H9 (cell line): Measurements from ENCODE around the gene BLACAT1. TPM values are rescaled to one million over a fixed set of nuclear protein-coding genes. Genes with fewer than 3 reads are reported as not detected.

Experiments
- DNase-seq: peaks from one replicate; pipeline ENCODE4 v3.0.0-alpha.2; 2017
- H2AFZ ChIP-seq: one replicate; pipeline ENCODE4 v1.6.1; 2013; ENCODE audit warnings: mild to moderate bottlenecking, low read length, control low read depth, moderate library complexity
- H2AK5ac ChIP-seq: 2 replicates; pipeline ENCODE4 v1.6.1; 2013; ENCODE audit warnings: low read length, control low read depth, mixed read lengths; ENCODE audit not compliant: insufficient read length
- H2BK120ac ChIP-seq: one replicate; pipeline ENCODE4 v1.6.1; 2013; ENCODE audit warnings: low read depth, mild to moderate bottlenecking, low read length, control low read depth, inconsistent platforms; ENCODE audit not compliant: poor library complexity, severe bottlenecking
- H2BK12ac ChIP-seq: 2 replicates; pipeline ENCODE4 v1.6.1; 2013; ENCODE audit warnings: low read length, control low read depth, mixed read lengths, low read depth; ENCODE audit not compliant: insufficient read length
- H2BK15ac ChIP-seq: 2 replicates; pipeline ENCODE4 v1.6.1; 2013; ENCODE audit warnings: low read depth, low read length, control low read depth
- H2BK20ac ChIP-seq: one replicate; pipeline ENCODE4 v1.6.1; 2013; ENCODE audit warnings: low read depth, mild to moderate bottlenecking, low read length, control low read depth, inconsistent platforms; ENCODE audit not compliant: poor library complexity, severe bottlenecking
- H2BK5ac ChIP-seq: 2 replicates; pipeline ENCODE4 v1.6.1; 2013; ENCODE audit warnings: low read length, control low read depth, mixed read lengths; ENCODE audit not compliant: insufficient read length
- H3K14ac ChIP-seq: 2 replicates; pipeline ENCODE4 v1.6.1; 2013; ENCODE audit warnings: low read length, control low read depth; ENCODE audit not compliant: insufficient read depth
- H3K18ac ChIP-seq: 2 replicates; pipeline ENCODE4 v1.6.1; 2013; ENCODE audit warnings: low read depth, mild to moderate bottlenecking, mixed read lengths, low read length, control low read depth; ENCODE audit not compliant: insufficient read length
- H3K23ac ChIP-seq: 2 replicates; pipeline ENCODE4 v1.6.1; 2013; ENCODE audit warnings: low read length, control low read depth, mixed read lengths, low read depth; ENCODE audit not compliant: insufficient read length
- H3K23me2 ChIP-seq: 2 replicates; pipeline ENCODE4 v1.6.1; 2013; ENCODE audit warnings: low read depth, mild to moderate bottlenecking, mixed read lengths, low read length, control low read depth; ENCODE audit not compliant: insufficient read length, poor library complexity, severe bottlenecking
- H3K27ac ChIP-seq: 2 replicates; pipeline ENCODE4 v1.5.1; 2013; ENCODE audit warnings: low read length, control low read depth, mixed read lengths, low read depth; ENCODE audit not compliant: insufficient read length
- H3K27me3 ChIP-seq: 2 replicates; pipeline ENCODE4 v1.6.1; 2013; ENCODE audit warnings: low read length, control low read depth, inconsistent platforms; ENCODE audit not compliant: insufficient read depth
- H3K4ac ChIP-seq: 2 replicates; pipeline ENCODE4 v1.6.1; 2013; ENCODE audit warnings: low read depth, mild to moderate bottlenecking, control low read depth, inconsistent platforms, low read length, moderate library complexity
- H3K4me1 ChIP-seq: 2 replicates; pipeline ENCODE4 v1.6.1; 2013; ENCODE audit warnings: low read length, control low read depth, inconsistent platforms; ENCODE audit not compliant: insufficient read depth
- H3K4me2 ChIP-seq: 2 replicates; pipeline ENCODE4 v1.6.1; 2013; ENCODE audit warnings: low read length, control low read depth, mixed read lengths; ENCODE audit not compliant: insufficient read length, insufficient read depth
- H3K56ac ChIP-seq: 2 replicates; pipeline ENCODE4 v1.6.1; 2013; ENCODE audit warnings: low read depth, mild to moderate bottlenecking, mixed read lengths, low read length, control low read depth; ENCODE audit not compliant: insufficient read length
- H3K79me1 ChIP-seq: 2 replicates; pipeline ENCODE4 v1.6.1; 2013; ENCODE audit warnings: low read depth, mild to moderate bottlenecking, moderate library complexity, low read length, control low read depth, inconsistent platforms; ENCODE audit not compliant: insufficient read depth, poor library complexity, severe bottlenecking
- H3K79me2 ChIP-seq: 2 replicates; pipeline ENCODE4 v1.6.1; 2013; ENCODE audit warnings: low read length, control low read depth, inconsistent platforms; ENCODE audit not compliant: insufficient read depth
- H3K9ac ChIP-seq: 2 replicates; pipeline ENCODE4 v1.6.1; 2013; ENCODE audit warnings: low read length, control low read depth, mixed read lengths; ENCODE audit not compliant: insufficient read length; ENCODE audit errors: extremely low read depth
- H3K9me3 ChIP-seq: one replicate; pipeline ENCODE4 v1.6.1; 2013; ENCODE audit warnings: low read depth, low read length, inconsistent platforms; ENCODE audit not compliant: control insufficient read depth
- H3T11ph ChIP-seq: one replicate; pipeline ENCODE4 v1.6.1; 2013; ENCODE audit warnings: mild to moderate bottlenecking, low read length, control low read depth, inconsistent platforms
- H4K20me1 ChIP-seq: one replicate; pipeline ENCODE4 v1.6.1; 2013; ENCODE audit not compliant: control insufficient read depth, insufficient read length, insufficient read depth
- H4K5ac ChIP-seq: 2 replicates; pipeline ENCODE4 v1.6.1; 2013; ENCODE audit warnings: low read depth, mild to moderate bottlenecking, mixed read lengths, low read length, control low read depth; ENCODE audit not compliant: insufficient read length
- H4K8ac ChIP-seq: replicated peaks from 2 replicates; pipeline ENCODE4 v1.6.1; 2013; ENCODE audit warnings: low read length, control low read depth, mixed read lengths, low read depth; ENCODE audit not compliant: insufficient read length
- H4K91ac ChIP-seq: 2 replicates; pipeline ENCODE4 v1.6.1; 2013; ENCODE audit warnings: low read depth, mild to moderate bottlenecking, moderate library complexity, mixed read lengths, low read length, control low read depth; ENCODE audit not compliant: insufficient read length
- H3K27ac Mint-ChIP-seq, 3 experiments: 2 replicates in 2 of 3; 3 replicates in 1 of 3; pipeline ENCODE4 v1.8.0; 2020 to 2021; ENCODE audit warnings: mixed read lengths in 3 of 3, mild to moderate bottlenecking in 1 of 3, moderate library complexity in 1 of 3
- H3K27me3 Mint-ChIP-seq: 2 replicates; pipeline ENCODE4 v1.8.0; 2021; ENCODE audit warnings: low read depth, mild to moderate bottlenecking, moderate library complexity, mixed read lengths
- H3K36me3 Mint-ChIP-seq, 3 experiments: 2 replicates in 2 of 3; 3 replicates in 1 of 3; pipeline ENCODE4 v1.8.0; 2020 to 2021; ENCODE audit warnings: low read depth in 3 of 3, mixed read lengths in 3 of 3; ENCODE audit not compliant: insufficient read depth in 1 of 3
- H3K4me1 Mint-ChIP-seq, 2 experiments: 2 replicates each; pipeline ENCODE4 v1.8.0; 2020; ENCODE audit warnings: mixed read lengths in 2 of 2
- H3K4me3 Mint-ChIP-seq, 2 experiments: 2 replicates in 1 of 2; 3 replicates in 1 of 2; pipeline ENCODE4 v1.8.0; 2020 to 2021; ENCODE audit warnings: mild to moderate bottlenecking in 2 of 2, mixed read lengths in 2 of 2, moderate library complexity in 1 of 2
- H3K9me3 Mint-ChIP-seq, 2 experiments: 2 replicates in 1 of 2; 3 replicates in 1 of 2; pipeline ENCODE4 v1.8.0; 2020; ENCODE audit warnings: mild to moderate bottlenecking in 2 of 2, mixed read lengths in 2 of 2, moderate library complexity in 1 of 2
- CTCF ChIP-seq: fragments of 200-600 bp; sonication (generic); conservative IDR thresholded peaks from 3 replicates; pipeline ENCODE4 v1.8.0; 2021; ENCODE audit warnings: antibody characterized with exemption, mild to moderate bottlenecking
- WGBS: extraction: QIAGEN DNeasy Blood & Tissue Kit; methylation state at CpG from one replicate; pipeline ENCODE4 v1.1.7; 2013; ENCODE audit warnings: missing lambda C conversion rate, low lambda C conversion rate, mixed read lengths; ENCODE audit not compliant: insufficient read length; ENCODE audit errors: extremely low coverage; 5-methylcytosine and 5-hydroxymethylcytosine counted together
- total RNA-seq: library from RNA; stranded (reverse); gene quantifications from 2 replicates; pipeline ENCODE4 v1.2.1, GENCODE V29; 2021

BLACAT1 gene
- total RNA-seq, 1 experiment from 2014 or later: 4.0 TPM

- no peak overlapping the region for H3K18ac ChIP-seq
- Mint-ChIP-seq H3K4me3 (no peak overlapping the region), H3K27me3 (peaks cover 65% of the 10 kb centered on the region), H3K9me3 (no peaks in the 10 kb centered on the region), H3K27ac (peak overlapping the region in 1 of 3 experiments; percentile 9; a peak in 2 of 7 replicates), H3K4me1 (peaks cover 25 to 46% of the 10 kb centered on the region in 2 experiments), H3K36me3 (peaks cover 0 to under 1% (median 0%) of the 10 kb centered on the region in 3 experiments; a peak in 2 of 7 replicates)
- no peak overlapping the region for H3K4ac ChIP-seq
- DNase-seq: no peak
- no peak overlapping the region for H2AK5ac ChIP-seq
- H3K23me2 ChIP-seq: no peaks in the 10 kb centered on the region
- H2BK120ac ChIP-seq: no peak overlapping the region
- no peaks in the 10 kb centered on the region; the same call in 1 of the 2 replicates for H3K4me1 ChIP-seq
- no peaks in the 10 kb centered on the region for H3K79me2 ChIP-seq
- no peak overlapping the region for H2BK12ac ChIP-seq
- H3T11ph ChIP-seq: no peak overlapping the region
- no CpG with 5 or more reads among the region's 2 CpGs for WGBS
- H3K4me2 ChIP-seq: no peak overlapping the region
- no peak for TF ChIP-seq CTCF
- H3K27me3 ChIP-seq: no peaks in the 10 kb centered on the region; the same call in 1 of the 2 replicates
- no peak overlapping the region for H4K91ac ChIP-seq
- no peak overlapping the region for H2BK5ac ChIP-seq
- no peak overlapping the region for H2BK15ac ChIP-seq
- H3K27ac ChIP-seq: no peak overlapping the region
- no peaks in the 10 kb centered on the region for H4K20me1 ChIP-seq
- H3K79me1 ChIP-seq: no peaks in the 10 kb centered on the region
- no peak overlapping the region for H3K56ac ChIP-seq
- no peak overlapping the region for H3K23ac ChIP-seq
- H2BK20ac ChIP-seq: no peak overlapping the region
- H4K5ac ChIP-seq: no peak overlapping the region
- H2AFZ ChIP-seq: no peak overlapping the region
- H4K8ac ChIP-seq: no peak overlapping the region
- H3K14ac ChIP-seq: no peak overlapping the region
- H3K9me3 ChIP-seq: no peaks in the 10 kb centered on the region
- H3K9ac ChIP-seq: no peak overlapping the region
Measured at GRCh38 chr1:205432116-205432515, 23.7 kb downstream of the BLACAT1 start.
